HepG2 (cell line): ENCODE data around the gene KMT5C. TPM values are rescaled to one million over a fixed set of nuclear protein-coding genes. Genes with fewer than 3 reads are reported as not detected.

Experiments used
- AGO2 ChIP-seq: fragments of 200-400 bp; formaldehyde crosslinking; optimal IDR thresholded peaks from 2 replicates; pipeline ENCODE3; 2017; ENCODE audit warnings: mild to moderate bottlenecking, low read depth, low read length, moderate library complexity
- AKAP8 ChIP-seq: sonication (generic); formaldehyde crosslinking; IDR thresholded peaks from 2 replicates; pipeline ENCODE4 v1.5.1; 2020; ENCODE audit warnings: mild to moderate bottlenecking, missing genetic modification reagents
- FOXP4 ChIP-seq: sonication (generic); formaldehyde crosslinking; IDR thresholded peaks from 2 replicates; pipeline ENCODE4 v1.4.0; 2020; ENCODE audit warnings: missing genetic modification reagents
- GABPA ChIP-seq, 2 experiments: IDR thresholded peaks; 2 replicates each; pipeline ENCODE4 v1.6.1; 2011 to 2016; ENCODE audit warnings: low read depth in 2 of 2, low read length in 1 of 2, missing biosample characterization in 1 of 2, missing genetic modification characterization in 1 of 2
- HINFP ChIP-seq: sonication (generic); formaldehyde crosslinking; IDR thresholded peaks from 2 replicates; pipeline ENCODE4 v1.4.0; 2020; ENCODE audit warnings: low read depth, mild to moderate bottlenecking, missing genetic modification reagents
- HNF4A ChIP-seq: sonication (generic); formaldehyde crosslinking; IDR thresholded peaks from 2 replicates; pipeline ENCODE4 v1.4.0; 2020; ENCODE audit warnings: missing genetic modification reagents
- KDM5B ChIP-seq: sonication (generic); formaldehyde crosslinking; IDR thresholded peaks from 2 replicates; pipeline ENCODE4 v1.4.0; 2020; ENCODE audit warnings: missing genetic modification reagents, mild to moderate bottlenecking, borderline replicate concordance
- PAX8 ChIP-seq: sonication (generic); formaldehyde crosslinking; IDR thresholded peaks from 2 replicates; pipeline ENCODE4 v1.8.0; 2022; ENCODE audit warnings: mild to moderate bottlenecking, missing genetic modification reagents, borderline replicate concordance
- PBX2 ChIP-seq: IDR thresholded peaks from 2 replicates; pipeline ENCODE4 v1.6.1; 2016; ENCODE audit warnings: control low read depth
- POLR2A ChIP-seq, 2 experiments: IDR thresholded peaks; 2 replicates each; pipeline ENCODE4 v1.6.1; 2011; ENCODE audit warnings: low read depth in 2 of 2, low read length in 2 of 2, mild to moderate bottlenecking in 1 of 2, moderate library complexity in 1 of 2; ENCODE audit not compliant: insufficient read depth in 1 of 2
- SAFB2 ChIP-seq: sonication (generic); formaldehyde crosslinking; IDR thresholded peaks from 2 replicates; pipeline ENCODE4 v1.5.1; 2020; ENCODE audit warnings: missing genetic modification reagents, low read depth, mild to moderate bottlenecking, borderline replicate concordance
- SRSF1 ChIP-seq: fragments of 200-400 bp; formaldehyde crosslinking; optimal IDR thresholded peaks from 2 replicates; pipeline ENCODE3; 2017; ENCODE audit warnings: mild to moderate bottlenecking, low read depth, low read length, moderate library complexity
- SYNCRIP ChIP-seq: fragments of 200-400 bp; formaldehyde crosslinking; IDR thresholded peaks from 2 replicates; pipeline ENCODE4 v1.6.1; 2018; ENCODE audit warnings: mild to moderate bottlenecking, low read depth, low read length; ENCODE audit not compliant: insufficient read depth
- THAP11 ChIP-seq: IDR thresholded peaks from 2 replicates; pipeline ENCODE4 v1.6.1; 2016; ENCODE audit warnings: missing biosample characterization, missing genetic modification reagents
- YEATS4 ChIP-seq: sonication (generic); formaldehyde crosslinking; IDR thresholded peaks from 2 replicates; pipeline ENCODE4 v1.4.0; 2020; ENCODE audit warnings: missing genetic modification reagents, borderline replicate concordance
- ZBTB49 ChIP-seq: sonication (generic); formaldehyde crosslinking; IDR thresholded peaks from 2 replicates; pipeline ENCODE4 v1.4.0; 2020; ENCODE audit warnings: missing genetic modification reagents, borderline replicate concordance
- ZKSCAN5 ChIP-seq: sonication (generic); formaldehyde crosslinking; IDR thresholded peaks from 2 replicates; pipeline ENCODE4 v1.5.1; 2020; ENCODE audit warnings: mild to moderate bottlenecking, missing genetic modification reagents
- ZNF264 ChIP-seq: sonication (generic); formaldehyde crosslinking; IDR thresholded peaks from 2 replicates; pipeline ENCODE4 v1.4.0; 2020; ENCODE audit warnings: missing genetic modification reagents
- ZNF432 ChIP-seq: sonication (generic); formaldehyde crosslinking; IDR thresholded peaks from 2 replicates; pipeline ENCODE4 v1.5.0; 2020; ENCODE audit warnings: missing genetic modification reagents, mild to moderate bottlenecking, borderline replicate concordance
- ZNF556 ChIP-seq: sonication (generic); formaldehyde crosslinking; IDR thresholded peaks from 2 replicates; pipeline ENCODE4 v1.4.0; 2020; ENCODE audit warnings: mild to moderate bottlenecking, missing genetic modification reagents, borderline replicate concordance
- ZNF709 ChIP-seq: sonication (generic); formaldehyde crosslinking; IDR thresholded peaks from 2 replicates; pipeline ENCODE4 v1.5.0; 2020; ENCODE audit warnings: mild to moderate bottlenecking, missing genetic modification reagents
- ZNF761 ChIP-seq: sonication (generic); formaldehyde crosslinking; conservative IDR thresholded peaks from 2 replicates; pipeline ENCODE4 v1.4.0; 2020; ENCODE audit warnings: mild to moderate bottlenecking, missing genetic modification reagents
- polyA plus RNA-seq, 8 experiments: library from polyadenylated mRNA; depleted of rRNA in 3 of 8; stranded (reverse) in 7 of 8; unstranded in 1 of 8; fragments of >200 nt; fragmentation: Illumina TruSeq in 4 of 8; extraction: Trizol in 4 of 8; gene quantifications; 2 replicates each; pipeline versions ENCODE4 v1.2.1 to v1.2.3, GENCODE V29; 2011 to 2016; ENCODE audit warnings: low read depth in 4 of 8, missing spikeins in 1 of 8, mixed read lengths in 1 of 8; ENCODE audit not compliant: insufficient read depth in 1 of 8
- total RNA-seq, 5 experiments: library from RNA; depleted of rRNA; stranded (reverse); fragments of >200 nt; fragmentation: Illumina TruSeq; extraction: Trizol; gene quantifications; 2 replicates each; pipeline ENCODE4 v1.2.3, GENCODE V29; 2016; ENCODE audit warnings: low read depth in 1 of 5

KMT5C gene
- total and polyA plus RNA-seq, 2 of the 13 experiments (the other 11 are each of a cell fraction or from before 2014, with no cell fraction given) = 5.5 to 9.0 TPM

GRCh38 chr19:55301459-55302317 lies 38.0 kb upstream of the KMT5C start (continued):
- TF ChIP-seq POLR2A (IDR thresholded peaks at IDR 0.05; ENCODE audit: insufficient read depth in 1 of 2, low read depth in 2 of 2, low read length in 2 of 2) (peak in 1 of 2 experiments; percentile 48; a peak in 1 of 4 replicates), GABPA (IDR thresholded peaks at IDR 0.05; ENCODE audit: low read depth, low read length) (no peak), GABPA (CRISPR knock-in tag; IDR thresholded peaks at IDR 0.05; ENCODE audit: low read depth) (no peak), PBX2 (CRISPR knock-in tag) (no peak), ZNF709 (no peak), HNF4A (CRISPR knock-in tag) (peak; percentile 26; the same call in 1 of the 2 replicates), SYNCRIP (no peak), THAP11 (CRISPR knock-in tag) (peak; percentile 77), PAX8 (CRISPR knock-in tag) (0 out of 2 replicates have a peak, but pooled peaks have one; percentile 40), SRSF1 (peak; percentile 27), ZBTB49 (no peak), ZNF556 (0 out of 2 replicates have a peak, but pooled peaks have one; percentile 35), AKAP8 (no peak), SAFB2 (CRISPR knock-in tag) (no peak), ZNF432 (no peak), AGO2 (no peak), ZNF264 (CRISPR knock-in tag) (no peak), KDM5B (CRISPR knock-in tag) (no peak), HINFP (CRISPR knock-in tag) (0 out of 2 replicates have a peak, but pooled peaks have one; percentile 54), ZNF761 (CRISPR knock-in tag) (0 out of 2 replicates have a peak, but pooled peaks have one; percentile 58), YEATS4 (CRISPR knock-in tag) (peak; percentile 53; the same call in 1 of the 2 replicates), ZKSCAN5 (CRISPR knock-in tag) (no peak), FOXP4 (CRISPR knock-in tag) (no peak)
